Measurements from ENCODE around the gene TAC4. TPM values are rescaled to one million over a fixed set of nuclear protein-coding genes. Genes with fewer than 3 reads are reported as not detected.

Gene TAC4
- total and polyA plus RNA-seq, 2 of the 13 experiments (the other 11 are each of a cell fraction or from before 2014, with no cell fraction given), result not detected

GRCh38 chr17:49788478-49789242 lies 59.2 kb downstream of the TAC4 start, which contains the start of gene KAT7 (continued):
- TF ChIP-seq IKZF5 (CRISPR knock-in tag; IDR thresholded peaks at IDR 0.05) (peak; percentile 70), ZNF720 (CRISPR knock-in tag; IDR thresholded peaks at IDR 0.05) (no peak), ZNF121 (CRISPR knock-in tag; IDR thresholded peaks at IDR 0.05) (peak; percentile 56; the same call in 1 of the 2 replicates), SSRP1 (CRISPR knock-in tag; IDR thresholded peaks at IDR 0.05) (peak; percentile 95; the same call in 1 of the 2 replicates), ZNF775 (CRISPR knock-in tag; IDR thresholded peaks at IDR 0.05; ENCODE audit: borderline replicate concordance) (no peak; the same call in 1 of the 2 replicates), KDM6A (CRISPR knock-in tag; IDR thresholded peaks at IDR 0.05; ENCODE audit: low read depth) (no peak; the same call in 1 of the 2 replicates), ZNF329 (CRISPR knock-in tag; IDR thresholded peaks at IDR 0.05; ENCODE audit: low read depth) (0 out of 2 replicates have a peak, but pooled peaks have one; percentile 71), NR2F6 (IDR thresholded peaks at IDR 0.05) (no peak), NR2F6 (CRISPR knock-in tag; IDR thresholded peaks at IDR 0.05) (peak; percentile 16; the same call in 1 of the 2 replicates), ZNF253 (CRISPR knock-in tag; IDR thresholded peaks at IDR 0.05; ENCODE audit: borderline replicate concordance) (no peak), FOXK2 (IDR thresholded peaks at IDR 0.05) (peak; percentile 40), PHF5A (CRISPR knock-in tag; IDR thresholded peaks at IDR 0.05; ENCODE audit: low read depth, unreplicated experiment) (peak; percentile 91), ZNF33B (CRISPR knock-in tag; IDR thresholded peaks at IDR 0.05) (peak; percentile 94), FOSL1 (CRISPR knock-in tag; IDR thresholded peaks at IDR 0.05; ENCODE audit: borderline replicate concordance) (no peak), ATF2 (CRISPR knock-in tag; IDR thresholded peaks at IDR 0.05) (peak; percentile 87), PCBP1 (IDR thresholded peaks at IDR 0.05; ENCODE audit: borderline replicate concordance, low read depth, low read length) (peak; percentile 95), DMAP1 (CRISPR knock-in tag; IDR thresholded peaks at IDR 0.05) (peak; percentile 94), CAMTA2 (CRISPR knock-in tag; IDR thresholded peaks at IDR 0.05; ENCODE audit: borderline replicate concordance) (peak; percentile 79; the same call in 1 of the 2 replicates), ZNF891 (CRISPR knock-in tag; IDR thresholded peaks at IDR 0.05) (peak; percentile 98), DNMT3B (CRISPR knock-in tag; conservative IDR thresholded peaks at IDR 0.05) (peak; percentile 42; the same call in 1 of the 2 replicates), PAWR (CRISPR knock-in tag; IDR thresholded peaks at IDR 0.05; ENCODE audit: borderline replicate concordance) (no peak), ZNF674 (CRISPR knock-in tag; IDR thresholded peaks at IDR 0.05; ENCODE audit: low read depth) (no peak), MTF1 (CRISPR knock-in tag; IDR thresholded peaks at IDR 0.05) (peak; percentile 55; the same call in 1 of the 2 replicates), ZNF333 (CRISPR knock-in tag; IDR thresholded peaks at IDR 0.05; ENCODE audit: borderline replicate concordance) (no peak; the same call in 1 of the 2 replicates), CBX5 (CRISPR knock-in tag; IDR thresholded peaks at IDR 0.05; ENCODE audit: borderline replicate concordance) (peak; percentile 61; the same call in 1 of the 2 replicates), ATF7 (IDR thresholded peaks at IDR 0.05) (no peak), ATF7 (CRISPR knock-in tag; IDR thresholded peaks at IDR 0.05) (peak; percentile 46; the same call in 1 of the 2 replicates), THAP8 (CRISPR knock-in tag; IDR thresholded peaks at IDR 0.05; ENCODE audit: borderline replicate concordance) (peak; percentile 88; the same call in 1 of the 2 replicates), RCOR2 (CRISPR knock-in tag; IDR thresholded peaks at IDR 0.05) (peak; percentile 46), GATAD2A (CRISPR knock-in tag; IDR thresholded peaks at IDR 0.05) (peak; percentile 62), ZMYM4 (CRISPR knock-in tag; IDR thresholded peaks at IDR 0.05) (peak; percentile 88), CBX1 (IDR thresholded peaks at IDR 0.05; ENCODE audit: low read depth) (peak; percentile 60)

Measured in HepG2 (cell line).